ENCODE measurements around the gene GHSR.

The GHSR gene

GRCh38 chr3:172415323-172415722 is 32.9 kb downstream of the GHSR start:
- no peak for DNase-seq
- H3K4me3 Mint-ChIP-seq, result no peak overlapping the region
- no peak for TF ChIP-seq CTCF (IDR thresholded peaks at IDR 0.05)
- peaks cover 7% of the 10 kb centered on the region for H3K9me3 Mint-ChIP-seq
- H3K4me1 Mint-ChIP-seq, result no peaks in the 10 kb centered on the region
- H3K36me3 Mint-ChIP-seq (ENCODE audit: low read depth), result no peaks in the 10 kb centered on the region
- no peak overlapping the region for H3K27ac Mint-ChIP-seq
- H3K27me3 Mint-ChIP-seq (ENCODE audit: low read depth, poor library complexity), result no peaks in the 10 kb centered on the region

GRCh38 chr3:172411478-172411947 is 36.7 kb downstream of the GHSR start:
- Mint-ChIP-seq H3K36me3 (ENCODE audit: low read depth) (no peaks in the 10 kb centered on the region), H3K4me3 (no peak overlapping the region), H3K4me1 (no peaks in the 10 kb centered on the region), H3K27me3 (ENCODE audit: low read depth, poor library complexity) (peaks cover 3% of the 10 kb centered on the region), H3K9me3 (no peaks in the 10 kb centered on the region), H3K27ac (no peak overlapping the region)
- no peak for TF ChIP-seq CTCF (IDR thresholded peaks at IDR 0.05)
- DNase-seq, result no peak

GRCh38 chr3:172410702-172411477 is 37.4 kb downstream of the GHSR start:
- DNase-seq, result no peak
- H3K27me3 Mint-ChIP-seq (ENCODE audit: low read depth, poor library complexity), result peaks cover 3% of the 10 kb centered on the region
- no peak overlapping the region for H3K27ac Mint-ChIP-seq
- H3K36me3 Mint-ChIP-seq (ENCODE audit: low read depth), result no peaks in the 10 kb centered on the region
- H3K4me1 Mint-ChIP-seq, result no peaks in the 10 kb centered on the region
- no peak overlapping the region for H3K4me3 Mint-ChIP-seq
- no peak for TF ChIP-seq CTCF (IDR thresholded peaks at IDR 0.05)
- no peaks in the 10 kb centered on the region for H3K9me3 Mint-ChIP-seq

GRCh38 chr3:172407872-172408271 is 40.4 kb downstream of the GHSR start:
- H3K27ac Mint-ChIP-seq, result no peak overlapping the region

GRCh38 chr3:172405914-172406313 is 42.3 kb downstream of the GHSR start:
- no peak overlapping the region for H3K27ac Mint-ChIP-seq
- peaks cover 3% of the 10 kb centered on the region for H3K27me3 Mint-ChIP-seq (ENCODE audit: low read depth, poor library complexity)
- H3K36me3 Mint-ChIP-seq (ENCODE audit: low read depth), result peaks cover 35% of the 10 kb centered on the region
- DNase-seq, result no peak
- H3K9me3 Mint-ChIP-seq, result peaks cover 23% of the 10 kb centered on the region
- H3K4me1 Mint-ChIP-seq, result no peaks in the 10 kb centered on the region
- no peak overlapping the region for H3K4me3 Mint-ChIP-seq
- no peak for TF ChIP-seq CTCF (IDR thresholded peaks at IDR 0.05)

More at GRCh38 chr3:172407872-172408271, 40.4 kb downstream of the GHSR start:
- no peak for DNase-seq
- no peak for TF ChIP-seq CTCF (IDR thresholded peaks at IDR 0.05)
- Mint-ChIP-seq H3K27me3 (ENCODE audit: low read depth, poor library complexity) (peaks cover 3% of the 10 kb centered on the region), H3K9me3 (peaks cover 11% of the 10 kb centered on the region), H3K4me3 (no peak overlapping the region), H3K4me1 (no peaks in the 10 kb centered on the region), H3K36me3 (ENCODE audit: low read depth) (peaks cover 15% of the 10 kb centered on the region)

Data from nephron progenitor cell (in vitro differentiated cells).